Panc1 (cell line): ENCODE measurements around the gene ADCY3. TPM values are rescaled to one million over a fixed set of nuclear protein-coding genes. Genes with fewer than 3 reads are reported as not detected.

Experiments used
- ATAC-seq: fragments of 200-7000 bp; cut with Tn5 transposase; 2 replicates; pipeline ENCODE4 v1.9.1; 2020; ENCODE audit warnings: mild to moderate bottlenecking, moderate library complexity
- BruUV-seq: library from RNA; stranded (reverse); fragments of 400-500 nt; replicated peaks from 2 replicates; lab custom pipeline; 2021; lab: Mats Ljungman, UMichigan
- CTCF ChIA-PET: fragments of 300-600 bp; sonication (Branson Sonifier 250); formaldehyde crosslinking; loops from one replicate; lab custom pipeline; 2022; ENCODE audit warnings: antibody characterized with exemption; lab: Charles Lee
- POLR2A ChIA-PET: fragments of 300-600 bp; sonication (Branson Sonifier 250); formaldehyde crosslinking; loops from one replicate; lab custom pipeline; 2022; ENCODE audit warnings: antibody characterized with exemption; lab: Charles Lee
- DNase-seq: peaks from one replicate; pipeline ENCODE4 v3.0.0-alpha.2; 2010; ENCODE audit warnings: low read depth, low spot score
- H3K27ac ChIP-seq: 2 replicates; pipeline ENCODE4 v1.5.1; 2011; ENCODE audit warnings: mild to moderate bottlenecking, low read length, inconsistent platforms
- H3K27me3 ChIP-seq: fragments of 200-500 bp; sonication (Bioruptor generic); 2 replicates; pipeline ENCODE4 v1.6.0; 2014; ENCODE audit warnings: low read length, inconsistent platforms; ENCODE audit not compliant: control insufficient read depth, insufficient read depth
- H3K36me3 ChIP-seq: fragments of 200-500 bp; sonication (Bioruptor generic); 2 replicates; pipeline ENCODE4 v1.5.1; 2014; ENCODE audit warnings: inconsistent platforms, mild to moderate bottlenecking, low read length, moderate library complexity; ENCODE audit not compliant: control insufficient read depth, insufficient read depth
- H3K4me1 ChIP-seq: 2 replicates; pipeline ENCODE4 v1.5.1; 2011; ENCODE audit warnings: inconsistent platforms, mild to moderate bottlenecking, low read length, moderate library complexity; ENCODE audit not compliant: control insufficient read depth, insufficient read depth
- H3K4me3 ChIP-seq, 2 experiments: 2 replicates each; pipeline ENCODE4 v1.5.1; 2011 to 2012; ENCODE audit warnings: low read depth in 2 of 2, low read length in 2 of 2, mild to moderate bottlenecking in 2 of 2, inconsistent platforms in 1 of 2, moderate library complexity in 1 of 2
- H3K9me3 ChIP-seq: fragments of 200-500 bp; sonication (Bioruptor generic); 2 replicates; pipeline ENCODE4 v1.5.1; 2014; ENCODE audit warnings: low read depth, mild to moderate bottlenecking, inconsistent platforms, low read length, moderate library complexity; ENCODE audit not compliant: control insufficient read depth, insufficient read depth
- POLR2AphosphoS5 ChIP-seq: IDR thresholded peaks from 2 replicates; pipeline ENCODE4 v1.6.1; 2012; ENCODE audit warnings: mild to moderate bottlenecking, low read depth, low read length, moderate library complexity
- SIN3A ChIP-seq: IDR thresholded peaks from 2 replicates; pipeline ENCODE4 v1.6.1; 2012; ENCODE audit warnings: low read depth, mild to moderate bottlenecking, low read length, moderate library complexity, borderline replicate concordance; ENCODE audit not compliant: insufficient read depth
- TCF7L2 ChIP-seq: IDR thresholded peaks from 2 replicates; pipeline ENCODE4 v1.6.1; 2011; ENCODE audit warnings: mild to moderate bottlenecking, low read depth, low read length, inconsistent platforms
- in situ Hi-C: cut with HindIII; loops from 2 replicates; pipeline ENCODE4 v1.10.0; 2016; ENCODE audit warnings: low sequenced_read_pairs, low pct_unique_long_range_greater_than_20kb
- intact Hi-C: fragments of 100-400 bp; cut with micrococcal nuclease; formaldehyde crosslinking; loops from one replicate; pipeline ENCODE4 v1.10.0; 2022; ENCODE audit not compliant: unreplicated experiment
- total RNA-seq: library from RNA; stranded (reverse); gene quantifications from one replicate; pipeline ENCODE4 v1.2.1, GENCODE V29; 2021; ENCODE audit not compliant: unreplicated experiment
- TF ChIP-seq, protein P1 (sequence below), 2 experiments: IDR thresholded peaks; 2 replicates each; pipeline ENCODE4 v1.6.1; 2011 to 2012; ENCODE audit warnings: low read depth in 2 of 2, control low read depth in 1 of 2, low read length in 1 of 2, mild to moderate bottlenecking in 1 of 2, moderate library complexity in 1 of 2; ENCODE audit not compliant: insufficient read depth in 1 of 2
- TF ChIP-seq, protein P2 (sequence below): fragments of 450-650 bp; IDR thresholded peaks from 2 replicates; pipeline ENCODE4 v1.5.1; 2017; ENCODE audit warnings: mild to moderate bottlenecking

ADCY3 gene
- total RNA-seq, 1 experiment from 2014 or later = 34.1 TPM

DNA sequence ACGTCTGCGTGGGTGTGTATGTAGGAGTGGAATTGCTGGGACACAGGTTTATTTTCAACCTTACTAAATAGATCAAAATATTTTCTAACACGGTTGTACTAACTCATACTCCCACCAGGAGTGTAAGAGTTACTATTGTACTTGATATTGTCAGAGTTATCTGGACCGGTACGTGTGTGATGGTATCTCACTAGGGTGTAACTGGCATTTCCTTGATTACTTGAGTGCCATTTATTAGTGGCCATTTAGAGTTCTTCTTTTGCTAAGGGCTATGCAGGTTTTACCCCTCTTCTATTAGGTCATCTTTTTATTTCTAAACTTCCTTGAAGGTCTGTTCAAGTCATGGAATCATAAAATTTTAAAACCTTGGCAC is 93.3 kb downstream of the ADCY3 start:
- CTCF ChIA-PET = interaction anchor here (1.0 to 2.4 kb wide), 2 partner anchors 22 to 416 kb away, joined by 3 to 13 read pairs; no protein-coding TSS in a partner anchor
- DNase-seq (no peak), ATAC-seq (no peak)
- BruUV-seq = no TSS peak
- POLR2A ChIA-PET = no interaction called here
- in situ Hi-C loops = no loop called here
- H3K4me1 ChIP-seq = peaks cover 11% of the 10 kb centered on the region
- no peaks in the 10 kb centered on the region for H3K27me3 ChIP-seq
- H3K4me3 ChIP-seq = no peak overlapping the region
- no peak overlapping the region for H3K27ac ChIP-seq
- H3K9me3 ChIP-seq = no peaks in the 10 kb centered on the region
- intact Hi-C loops = loop anchor here (1.0 kb wide), 1 partner anchor 416 kb away; no protein-coding TSS in a partner anchor
- no peaks in the 10 kb centered on the region for H3K36me3 ChIP-seq
- no peak for TF ChIP-seq SIN3A
- TF ChIP-seq POLR2AphosphoS5 = no peak
- TF ChIP-seq, protein P1, sequence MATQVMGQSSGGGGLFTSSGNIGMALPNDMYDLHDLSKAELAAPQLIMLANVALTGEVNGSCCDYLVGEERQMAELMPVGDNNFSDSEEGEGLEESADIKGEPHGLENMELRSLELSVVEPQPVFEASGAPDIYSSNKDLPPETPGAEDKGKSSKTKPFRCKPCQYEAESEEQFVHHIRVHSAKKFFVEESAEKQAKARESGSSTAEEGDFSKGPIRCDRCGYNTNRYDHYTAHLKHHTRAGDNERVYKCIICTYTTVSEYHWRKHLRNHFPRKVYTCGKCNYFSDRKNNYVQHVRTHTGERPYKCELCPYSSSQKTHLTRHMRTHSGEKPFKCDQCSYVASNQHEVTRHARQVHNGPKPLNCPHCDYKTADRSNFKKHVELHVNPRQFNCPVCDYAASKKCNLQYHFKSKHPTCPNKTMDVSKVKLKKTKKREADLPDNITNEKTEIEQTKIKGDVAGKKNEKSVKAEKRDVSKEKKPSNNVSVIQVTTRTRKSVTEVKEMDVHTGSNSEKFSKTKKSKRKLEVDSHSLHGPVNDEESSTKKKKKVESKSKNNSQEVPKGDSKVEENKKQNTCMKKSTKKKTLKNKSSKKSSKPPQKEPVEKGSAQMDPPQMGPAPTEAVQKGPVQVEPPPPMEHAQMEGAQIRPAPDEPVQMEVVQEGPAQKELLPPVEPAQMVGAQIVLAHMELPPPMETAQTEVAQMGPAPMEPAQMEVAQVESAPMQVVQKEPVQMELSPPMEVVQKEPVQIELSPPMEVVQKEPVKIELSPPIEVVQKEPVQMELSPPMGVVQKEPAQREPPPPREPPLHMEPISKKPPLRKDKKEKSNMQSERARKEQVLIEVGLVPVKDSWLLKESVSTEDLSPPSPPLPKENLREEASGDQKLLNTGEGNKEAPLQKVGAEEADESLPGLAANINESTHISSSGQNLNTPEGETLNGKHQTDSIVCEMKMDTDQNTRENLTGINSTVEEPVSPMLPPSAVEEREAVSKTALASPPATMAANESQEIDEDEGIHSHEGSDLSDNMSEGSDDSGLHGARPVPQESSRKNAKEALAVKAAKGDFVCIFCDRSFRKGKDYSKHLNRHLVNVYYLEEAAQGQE (IDR thresholded peaks at IDR 0.05; ENCODE audit: insufficient read depth in 1 of 2, low read depth in 2 of 2, low read length in 1 of 2) = no peak
- no peak for TF ChIP-seq TCF7L2
- TF ChIP-seq, protein P2, sequence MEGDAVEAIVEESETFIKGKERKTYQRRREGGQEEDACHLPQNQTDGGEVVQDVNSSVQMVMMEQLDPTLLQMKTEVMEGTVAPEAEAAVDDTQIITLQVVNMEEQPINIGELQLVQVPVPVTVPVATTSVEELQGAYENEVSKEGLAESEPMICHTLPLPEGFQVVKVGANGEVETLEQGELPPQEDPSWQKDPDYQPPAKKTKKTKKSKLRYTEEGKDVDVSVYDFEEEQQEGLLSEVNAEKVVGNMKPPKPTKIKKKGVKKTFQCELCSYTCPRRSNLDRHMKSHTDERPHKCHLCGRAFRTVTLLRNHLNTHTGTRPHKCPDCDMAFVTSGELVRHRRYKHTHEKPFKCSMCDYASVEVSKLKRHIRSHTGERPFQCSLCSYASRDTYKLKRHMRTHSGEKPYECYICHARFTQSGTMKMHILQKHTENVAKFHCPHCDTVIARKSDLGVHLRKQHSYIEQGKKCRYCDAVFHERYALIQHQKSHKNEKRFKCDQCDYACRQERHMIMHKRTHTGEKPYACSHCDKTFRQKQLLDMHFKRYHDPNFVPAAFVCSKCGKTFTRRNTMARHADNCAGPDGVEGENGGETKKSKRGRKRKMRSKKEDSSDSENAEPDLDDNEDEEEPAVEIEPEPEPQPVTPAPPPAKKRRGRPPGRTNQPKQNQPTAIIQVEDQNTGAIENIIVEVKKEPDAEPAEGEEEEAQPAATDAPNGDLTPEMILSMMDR = no peak

DNA sequence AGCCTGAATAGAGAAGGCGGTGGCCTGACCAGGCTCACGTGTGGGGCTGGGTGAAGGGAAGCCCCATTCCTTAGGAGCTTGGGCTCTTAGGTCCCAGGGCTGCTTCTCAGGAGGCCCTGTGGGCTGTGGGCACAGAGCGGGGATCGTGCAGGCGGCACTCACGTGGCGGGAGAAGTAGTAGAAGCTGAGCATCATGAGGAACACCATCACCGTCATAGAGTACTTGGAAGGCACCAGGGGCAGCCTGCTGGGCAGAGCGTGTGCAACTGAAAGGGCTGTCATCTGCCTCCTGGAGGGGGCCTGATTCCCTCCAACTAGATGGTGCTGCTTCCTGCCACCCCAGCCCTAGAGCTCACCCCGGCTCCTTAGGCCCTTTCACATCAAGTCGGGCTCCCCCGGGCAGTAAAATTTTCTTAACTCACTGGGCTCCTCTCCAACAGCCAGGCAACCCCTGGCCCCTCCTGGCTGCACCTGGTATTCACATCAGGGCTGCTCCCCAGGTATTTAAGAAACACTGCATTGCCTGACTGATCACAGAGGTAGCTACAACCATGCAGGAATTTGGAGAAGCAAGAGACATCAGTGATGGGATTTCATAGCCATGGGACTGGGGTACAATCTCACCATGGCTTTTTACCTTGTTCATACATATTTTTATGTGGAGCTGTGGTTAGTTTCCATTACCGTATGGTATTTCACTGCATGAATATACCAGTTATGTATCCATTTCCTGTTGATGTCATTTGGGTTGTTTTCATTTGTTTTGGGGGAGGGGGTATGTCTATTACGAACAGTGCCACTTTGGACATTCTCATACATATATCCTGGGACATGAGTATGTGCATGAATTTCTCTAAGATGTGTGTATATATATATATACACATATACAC is 93.9 kb downstream of the ADCY3 start:
- ChIA-PET CTCF (no interaction called here), POLR2A (no interaction called here)
- DNase-seq (no peak), ATAC-seq (no peak; the same call in 1 of the 2 replicates)
- peak; percentile 51; the same call in 1 of the 2 replicates for TF ChIP-seq POLR2AphosphoS5
- no peak for TF ChIP-seq SIN3A
- no peak overlapping the region for H3K27ac ChIP-seq
- no peaks in the 10 kb centered on the region for H3K36me3 ChIP-seq
- no peaks in the 10 kb centered on the region for H3K27me3 ChIP-seq
- intact Hi-C loops (no loop called here), in situ Hi-C loops (no loop called here)
- no peaks in the 10 kb centered on the region for H3K9me3 ChIP-seq
- BruUV-seq = no TSS peak
- no peak overlapping the region for H3K4me3 ChIP-seq
- peaks cover 11% of the 10 kb centered on the region for H3K4me1 ChIP-seq
